HL-60 (cell line): ENCODE results near the gene SLC40A1.

Experiments
- DNase-seq, 2 experiments: peaks; one replicate each; pipeline ENCODE4 v3.0.0-alpha.2; 2010 to 2020; ENCODE audit warnings: low read depth in 1 of 2, low spot score in 1 of 2
- H3K27ac ChIP-seq: fragments of 250-450 bp; sonication (Bioruptor Pico); replicated peaks from 2 replicates; pipeline ENCODE4 v1.5.1; 2020; ENCODE audit warnings: mild to moderate bottlenecking, moderate library complexity
- H3K27me3 ChIP-seq: fragments of 250-450 bp; sonication (Bioruptor Pico); 2 replicates; pipeline ENCODE4 v1.5.1; 2021; ENCODE audit warnings: mild to moderate bottlenecking, moderate library complexity; ENCODE audit not compliant: insufficient read depth, poor library complexity, severe bottlenecking
- H3K4me3 ChIP-seq: replicated peaks from 2 replicates; pipeline ENCODE4 v1.5.1; 2011; ENCODE audit warnings: mild to moderate bottlenecking, control low read depth, low read length; ENCODE audit not compliant: insufficient read depth
- CTCF ChIP-seq: IDR thresholded peaks from one replicate; pipeline ENCODE4 v1.5.1; 2011; ENCODE audit warnings: low read length, control low read depth, inconsistent platforms; ENCODE audit not compliant: insufficient read depth
- GABPA ChIP-seq: IDR thresholded peaks from 2 replicates; pipeline ENCODE4 v1.6.1; 2012; ENCODE audit warnings: low read depth
- POLR2AphosphoS5 ChIP-seq: IDR thresholded peaks from 2 replicates; pipeline ENCODE4 v1.6.1; 2012; ENCODE audit warnings: low read depth
- REST ChIP-seq: IDR thresholded peaks from 2 replicates; pipeline ENCODE4 v1.6.1; 2012; ENCODE audit warnings: low read depth; ENCODE audit not compliant: insufficient replicate concordance
- SPI1 ChIP-seq: IDR thresholded peaks from 2 replicates; pipeline ENCODE4 v1.6.1; 2012; ENCODE audit warnings: low read depth, mild to moderate bottlenecking, borderline replicate concordance

Gene SLC40A1

GRCh38 chr2:189583227-189584198 is 2.9 kb upstream of the SLC40A1 start:
- Histone ChIP-seq H3K4me3 (no peak overlapping the region), H3K27me3 (peaks cover 2% of the 10 kb centered on the region), H3K27ac (no peak overlapping the region)
- DNase-seq = no peak
- TF ChIP-seq SPI1 (no peak), POLR2AphosphoS5 (no peak), CTCF (no peak), GABPA (no peak), REST (no peak)

- DNase-seq = no peak
- Histone ChIP-seq H3K27ac (no peak overlapping the region), H3K27me3 (peaks cover 2% of the 10 kb centered on the region), H3K4me3 (no peak overlapping the region)
- TF ChIP-seq SPI1 = no peak
- TF ChIP-seq POLR2AphosphoS5 = no peak
- TF ChIP-seq GABPA = no peak
- no peak for TF ChIP-seq REST
- no peak for TF ChIP-seq CTCF
These were observed 2.2 kb upstream of the SLC40A1 start for GRCh38 chr2:189582809-189583192.

GRCh38 chr2:189582140-189582808 is 1.7 kb upstream of the SLC40A1 start:
- TF ChIP-seq REST (no peak), CTCF (no peak), GABPA (no peak), POLR2AphosphoS5 (no peak), SPI1 (no peak)
- Histone ChIP-seq H3K4me3 (no peak overlapping the region), H3K27me3 (peaks cover 2% of the 10 kb centered on the region), H3K27ac (no peak overlapping the region)
- no peak for DNase-seq
